Panc1 (cell line): ENCODE results near the gene ZNF784. TPM values are rescaled to one million over a fixed set of nuclear protein-coding genes. Genes with fewer than 3 reads are reported as not detected.

Experiments used
- ATAC-seq: fragments of 200-7000 bp; cut with Tn5 transposase; 2 replicates; pipeline ENCODE4 v1.9.1; 2020; ENCODE audit warnings: mild to moderate bottlenecking, moderate library complexity
- BruUV-seq: library from RNA; stranded (reverse); fragments of 400-500 nt; replicated peaks from 2 replicates; lab custom pipeline; 2021; lab: Mats Ljungman, UMichigan
- CTCF ChIA-PET: fragments of 300-600 bp; sonication (Branson Sonifier 250); formaldehyde crosslinking; loops from one replicate; lab custom pipeline; 2022; ENCODE audit warnings: antibody characterized with exemption; lab: Charles Lee
- POLR2A ChIA-PET: fragments of 300-600 bp; sonication (Branson Sonifier 250); formaldehyde crosslinking; loops from one replicate; lab custom pipeline; 2022; ENCODE audit warnings: antibody characterized with exemption; lab: Charles Lee
- DNase-seq: peaks from one replicate; pipeline ENCODE4 v3.0.0-alpha.2; 2010; ENCODE audit warnings: low read depth, low spot score
- H3K27ac ChIP-seq: 2 replicates; pipeline ENCODE4 v1.5.1; 2011; ENCODE audit warnings: mild to moderate bottlenecking, low read length, inconsistent platforms
- H3K27me3 ChIP-seq: fragments of 200-500 bp; sonication (Bioruptor generic); 2 replicates; pipeline ENCODE4 v1.6.0; 2014; ENCODE audit warnings: low read length, inconsistent platforms; ENCODE audit not compliant: control insufficient read depth, insufficient read depth
- H3K36me3 ChIP-seq: fragments of 200-500 bp; sonication (Bioruptor generic); 2 replicates; pipeline ENCODE4 v1.5.1; 2014; ENCODE audit warnings: inconsistent platforms, mild to moderate bottlenecking, low read length, moderate library complexity; ENCODE audit not compliant: control insufficient read depth, insufficient read depth
- H3K4me1 ChIP-seq: 2 replicates; pipeline ENCODE4 v1.5.1; 2011; ENCODE audit warnings: inconsistent platforms, mild to moderate bottlenecking, low read length, moderate library complexity; ENCODE audit not compliant: control insufficient read depth, insufficient read depth
- H3K4me3 ChIP-seq, 2 experiments: 2 replicates each; pipeline ENCODE4 v1.5.1; 2011 to 2012; ENCODE audit warnings: low read depth in 2 of 2, low read length in 2 of 2, mild to moderate bottlenecking in 2 of 2, inconsistent platforms in 1 of 2, moderate library complexity in 1 of 2
- H3K9me3 ChIP-seq: fragments of 200-500 bp; sonication (Bioruptor generic); 2 replicates; pipeline ENCODE4 v1.5.1; 2014; ENCODE audit warnings: low read depth, mild to moderate bottlenecking, inconsistent platforms, low read length, moderate library complexity; ENCODE audit not compliant: control insufficient read depth, insufficient read depth
- POLR2AphosphoS5 ChIP-seq: IDR thresholded peaks from 2 replicates; pipeline ENCODE4 v1.6.1; 2012; ENCODE audit warnings: mild to moderate bottlenecking, low read depth, low read length, moderate library complexity
- SIN3A ChIP-seq: IDR thresholded peaks from 2 replicates; pipeline ENCODE4 v1.6.1; 2012; ENCODE audit warnings: low read depth, mild to moderate bottlenecking, low read length, moderate library complexity, borderline replicate concordance; ENCODE audit not compliant: insufficient read depth
- TCF7L2 ChIP-seq: IDR thresholded peaks from 2 replicates; pipeline ENCODE4 v1.6.1; 2011; ENCODE audit warnings: mild to moderate bottlenecking, low read depth, low read length, inconsistent platforms
- in situ Hi-C: cut with HindIII; loops from 2 replicates; pipeline ENCODE4 v1.10.0; 2016; ENCODE audit warnings: low sequenced_read_pairs, low pct_unique_long_range_greater_than_20kb
- intact Hi-C: fragments of 100-400 bp; cut with micrococcal nuclease; formaldehyde crosslinking; loops from one replicate; pipeline ENCODE4 v1.10.0; 2022; ENCODE audit not compliant: unreplicated experiment
- total RNA-seq: library from RNA; stranded (reverse); gene quantifications from one replicate; pipeline ENCODE4 v1.2.1, GENCODE V29; 2021; ENCODE audit not compliant: unreplicated experiment
- TF ChIP-seq, protein P1 (sequence below), 2 experiments: IDR thresholded peaks; 2 replicates each; pipeline ENCODE4 v1.6.1; 2011 to 2012; ENCODE audit warnings: low read depth in 2 of 2, control low read depth in 1 of 2, low read length in 1 of 2, mild to moderate bottlenecking in 1 of 2, moderate library complexity in 1 of 2; ENCODE audit not compliant: insufficient read depth in 1 of 2

The ZNF784 gene
- total RNA-seq, 1 experiment from 2014 or later: 8.9 TPM

DNA sequence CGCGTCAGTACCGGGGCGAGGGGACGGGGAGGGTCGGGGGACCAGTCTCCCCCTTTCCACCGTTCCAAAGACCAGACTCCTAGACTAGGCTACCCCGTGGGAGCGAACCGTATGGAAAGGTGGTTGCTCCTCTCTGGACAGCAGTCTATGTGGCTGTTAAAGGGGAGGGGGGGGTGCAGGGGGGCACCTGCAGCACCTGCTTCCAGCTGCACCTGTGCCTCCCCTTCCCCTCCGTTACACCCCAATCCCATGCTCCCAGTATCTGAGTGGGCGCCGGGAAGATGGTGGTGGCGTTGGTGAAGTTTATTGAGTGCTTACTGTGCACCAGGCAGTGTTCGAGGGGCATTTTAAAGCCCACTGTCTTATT, 23.7 kb downstream of the ZNF784 start:
- Histone ChIP-seq H3K9me3 (no peaks in the 10 kb centered on the region), H3K36me3 (no peaks in the 10 kb centered on the region; the same call in 1 of the 2 replicates), H3K27me3 (no peaks in the 10 kb centered on the region), H3K27ac (peak overlapping the region; percentile 81), H3K4me1 (peaks cover 14% of the 10 kb centered on the region), H3K4me3 (peak overlapping the region; percentile 64 to 79)
- BruUV-seq: no TSS peak
- intact Hi-C loops (no loop called here), in situ Hi-C loops (no loop called here)
- DNase-seq: no peak
- ChIA-PET CTCF (no interaction called here), POLR2A (no interaction called here)
- no peak for ATAC-seq
- no peak for TF ChIP-seq SIN3A

DNA sequence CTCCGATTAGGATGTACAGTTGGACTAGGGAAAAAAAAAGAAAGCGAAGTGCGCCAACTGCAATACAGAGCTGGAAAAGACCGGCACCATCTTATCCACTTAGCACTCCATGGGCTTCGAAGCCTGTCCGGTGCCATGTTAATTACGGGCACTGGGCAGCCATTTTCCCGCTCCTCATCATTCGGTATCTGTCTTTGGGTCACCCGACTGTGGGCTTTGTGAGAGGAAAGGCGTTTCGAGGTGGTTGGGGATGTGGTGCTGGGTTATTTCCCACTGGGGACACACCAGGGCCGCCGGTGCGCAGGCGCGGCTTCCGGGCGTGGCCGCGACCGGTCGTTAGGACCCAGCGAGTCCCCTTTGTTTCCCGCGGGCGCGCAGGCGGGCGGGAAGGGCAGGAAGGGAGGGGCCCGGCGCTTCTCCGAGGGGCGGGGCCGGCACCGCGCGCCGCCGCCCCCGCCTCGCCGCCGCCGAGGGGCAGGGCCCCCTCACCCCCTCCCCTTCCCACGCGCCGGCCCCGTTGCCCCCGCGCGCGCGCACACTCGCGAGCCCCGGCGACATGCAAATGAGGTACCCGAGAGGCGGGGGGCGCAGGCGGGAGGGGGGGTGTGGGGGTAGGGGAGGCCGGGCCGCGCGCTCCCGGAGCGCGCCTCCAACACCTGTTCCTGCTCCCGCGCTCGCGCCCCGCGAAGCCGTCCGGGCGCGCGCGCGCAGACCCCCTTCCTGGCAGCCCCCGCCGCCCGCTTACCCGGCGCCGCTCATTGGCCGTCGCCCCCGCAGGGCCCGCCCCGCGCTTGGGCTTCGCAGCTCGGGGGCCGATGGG, 24.3 kb downstream of the ZNF784 start, which contains the start of gene ZNF524:
TSS of gene ZNF524 (plus strand) at position 447 of the 820 bp plus-strand sequence. CDS start 1,825 bp downstream, outside the sequence.
- in situ Hi-C loops (no loop called here), intact Hi-C loops (no loop called here)
- peak; percentile 70 for TF ChIP-seq POLR2AphosphoS5
- TF ChIP-seq, protein P1, sequence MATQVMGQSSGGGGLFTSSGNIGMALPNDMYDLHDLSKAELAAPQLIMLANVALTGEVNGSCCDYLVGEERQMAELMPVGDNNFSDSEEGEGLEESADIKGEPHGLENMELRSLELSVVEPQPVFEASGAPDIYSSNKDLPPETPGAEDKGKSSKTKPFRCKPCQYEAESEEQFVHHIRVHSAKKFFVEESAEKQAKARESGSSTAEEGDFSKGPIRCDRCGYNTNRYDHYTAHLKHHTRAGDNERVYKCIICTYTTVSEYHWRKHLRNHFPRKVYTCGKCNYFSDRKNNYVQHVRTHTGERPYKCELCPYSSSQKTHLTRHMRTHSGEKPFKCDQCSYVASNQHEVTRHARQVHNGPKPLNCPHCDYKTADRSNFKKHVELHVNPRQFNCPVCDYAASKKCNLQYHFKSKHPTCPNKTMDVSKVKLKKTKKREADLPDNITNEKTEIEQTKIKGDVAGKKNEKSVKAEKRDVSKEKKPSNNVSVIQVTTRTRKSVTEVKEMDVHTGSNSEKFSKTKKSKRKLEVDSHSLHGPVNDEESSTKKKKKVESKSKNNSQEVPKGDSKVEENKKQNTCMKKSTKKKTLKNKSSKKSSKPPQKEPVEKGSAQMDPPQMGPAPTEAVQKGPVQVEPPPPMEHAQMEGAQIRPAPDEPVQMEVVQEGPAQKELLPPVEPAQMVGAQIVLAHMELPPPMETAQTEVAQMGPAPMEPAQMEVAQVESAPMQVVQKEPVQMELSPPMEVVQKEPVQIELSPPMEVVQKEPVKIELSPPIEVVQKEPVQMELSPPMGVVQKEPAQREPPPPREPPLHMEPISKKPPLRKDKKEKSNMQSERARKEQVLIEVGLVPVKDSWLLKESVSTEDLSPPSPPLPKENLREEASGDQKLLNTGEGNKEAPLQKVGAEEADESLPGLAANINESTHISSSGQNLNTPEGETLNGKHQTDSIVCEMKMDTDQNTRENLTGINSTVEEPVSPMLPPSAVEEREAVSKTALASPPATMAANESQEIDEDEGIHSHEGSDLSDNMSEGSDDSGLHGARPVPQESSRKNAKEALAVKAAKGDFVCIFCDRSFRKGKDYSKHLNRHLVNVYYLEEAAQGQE (IDR thresholded peaks at IDR 0.05; ENCODE audit: insufficient read depth in 1 of 2, low read depth in 2 of 2, low read length in 1 of 2): no peak
- Histone ChIP-seq H3K36me3 (no peaks in the 10 kb centered on the region; the same call in 1 of the 2 replicates), H3K27me3 (no peaks in the 10 kb centered on the region), H3K4me1 (peaks cover 14% of the 10 kb centered on the region), H3K4me3 (peak within 1 kb of the TSS; percentile 79 to 85), H3K27ac (peak within 1 kb of the TSS; percentile 100), H3K9me3 (no peaks in the 10 kb centered on the region)
- no TSS peak for BruUV-seq
- ATAC-seq (peak; percentile 70), DNase-seq (no peak)
- POLR2A ChIA-PET: interaction anchor here (0.5 to 1.6 kb wide), 4 partner anchors 10 to 174 kb away, joined by 3 to 10 read pairs (median 4); partner anchors contain the start of gene ZNF579
- CTCF ChIA-PET: no interaction called here

DNA sequence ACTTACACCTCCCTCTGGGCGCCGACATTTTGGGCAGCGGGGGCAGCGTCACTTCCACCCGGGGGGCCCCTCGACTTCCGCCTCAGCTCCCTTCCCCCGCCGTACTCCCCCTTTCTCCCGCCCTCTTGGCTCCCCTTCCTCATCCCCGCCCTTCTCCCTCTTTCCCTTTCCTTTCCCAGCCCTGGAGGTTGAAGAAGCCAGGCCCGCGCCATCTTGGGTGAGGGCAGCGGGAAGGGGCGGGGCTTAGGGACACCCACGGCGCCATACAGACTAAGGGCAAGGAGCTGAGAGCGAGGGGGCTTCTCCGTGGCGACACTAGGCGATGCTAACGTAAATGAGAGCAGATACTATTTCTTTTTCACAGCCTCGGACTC, 24.9 kb downstream of the ZNF784 start, which contains the start of gene FIZ1:
TSS of gene FIZ1 (minus strand) at position 50 of the 374 bp plus-strand sequence. CDS start 1,652 bp downstream, outside the sequence.
- H3K27ac ChIP-seq: peak within 1 kb of the TSS; percentile 100
- no peaks in the 10 kb centered on the region; the same call in 1 of the 2 replicates for H3K36me3 ChIP-seq
- DNase-seq (peak; percentile 94), ATAC-seq (peak; percentile 90)
- no peaks in the 10 kb centered on the region for H3K27me3 ChIP-seq
- ChIA-PET POLR2A (interaction anchor here (0.5 to 1.6 kb wide), 7 partner anchors 10 to 192 kb away, joined by 3 to 12 read pairs (median 4); partner anchors contain the start of gene ZNF579), CTCF (interaction anchor here (0.6 to 0.8 kb wide), 2 partner anchors 20 to 30 kb away, joined by 5 to 7 read pairs; no protein-coding TSS in a partner anchor)
- TF ChIP-seq TCF7L2 (no peak; the same call in 1 of the 2 replicates), POLR2AphosphoS5 (peak; percentile 10; the same call in 1 of the 2 replicates), SIN3A (peak; percentile 10; the same call in 1 of the 2 replicates)
- no TSS peak for BruUV-seq
- H3K4me3 ChIP-seq: peak within 1 kb of the TSS; percentile 79 to 85
- H3K9me3 ChIP-seq: no peaks in the 10 kb centered on the region
- peaks cover 14% of the 10 kb centered on the region for H3K4me1 ChIP-seq
- intact Hi-C loops (no loop called here), in situ Hi-C loops (no loop called here)
